HG02884 (cell line): ENCODE measurements around the gene F2RL2.

Experiments
- ATAC-seq: cut with Tn5 transposase; IDR thresholded peaks from one replicate; pipeline ENCODE4 v1.9.1; 2021; ENCODE audit warnings: mild to moderate bottlenecking, moderate library complexity; ENCODE audit not compliant: unreplicated experiment

Gene F2RL2

GRCh38 chr5:76590027-76590426 is 33.2 kb downstream of the F2RL2 start:
- peak; percentile 87 for ATAC-seq

- ATAC-seq = no peak
These were observed 36.7 kb downstream of the F2RL2 start for GRCh38 chr5:76586531-76586930.

GRCh38 chr5:76585783-76586217 is 37.4 kb downstream of the F2RL2 start:
- ATAC-seq = no peak

GRCh38 chr5:76583163-76584047 is 39.8 kb downstream of the F2RL2 start:
- no peak for ATAC-seq

- ATAC-seq = peak; percentile 96
These were observed 40.7 kb downstream of the F2RL2 start for GRCh38 chr5:76582230-76583162.

- no peak for ATAC-seq
These were observed 42.2 kb downstream of the F2RL2 start for GRCh38 chr5:76580981-76581380.

GRCh38 chr5:76579166-76579937 is 43.9 kb downstream of the F2RL2 start:
- no peak for ATAC-seq

- ATAC-seq = no peak
These were observed 46.2 kb downstream of the F2RL2 start for GRCh38 chr5:76576996-76577395.

GRCh38 chr5:76576450-76576849 is 46.8 kb downstream of the F2RL2 start:
- ATAC-seq = no peak

- ATAC-seq = no peak
These were observed 51.6 kb downstream of the F2RL2 start for GRCh38 chr5:76571559-76571958.

GRCh38 chr5:76570153-76570552 is 53.0 kb downstream of the F2RL2 start:
- no peak for ATAC-seq
